Measurements from ENCODE around the gene RIMS4. TPM values are rescaled to one million over a fixed set of nuclear protein-coding genes. Genes with fewer than 3 reads are reported as not detected.

The RIMS4 gene
- total RNA-seq, 1 donor from 2014 or later = 5.3 TPM

- H3K27me3 Mint-ChIP-seq (ENCODE audit: insufficient read depth, low read depth) = peaks cover 2% of the 10 kb centered on the region
- no peak for DNase-seq (ENCODE audit: low spot score)
Observed at GRCh38 chr20:44830523-44830922, 20.2 kb upstream of the RIMS4 start.

GRCh38 chr20:44829688-44830087 is 19.3 kb upstream of the RIMS4 start:
- no peak overlapping the region for H3K4me3 Mint-ChIP-seq
- H3K36me3 Mint-ChIP-seq = no peaks in the 10 kb centered on the region
- H3K4me1 Mint-ChIP-seq = peaks cover 7% of the 10 kb centered on the region
- Histone ChIP-seq H3K9ac (no peak overlapping the region), H3F3A (ENCODE audit: low read depth) (no peaks in the 10 kb centered on the region), H3K36me3 (no peaks in the 10 kb centered on the region), H3K4me3 (no peak overlapping the region), H3K79me2 (ENCODE audit: low read depth) (no peaks in the 10 kb centered on the region), H2AFZ (replicated peaks) (no peak overlapping the region), H3K4me1 (no peaks in the 10 kb centered on the region), H3K4me2 (no peak overlapping the region), H3K27ac (no peak overlapping the region), H4K20me1 (ENCODE audit: low read depth) (no peaks in the 10 kb centered on the region), H3K27me3 (no peaks in the 10 kb centered on the region), H3K9me3 (ENCODE audit: low read depth) (no peaks in the 10 kb centered on the region)
- no peak overlapping the region for H3K27ac Mint-ChIP-seq
- H3K27me3 Mint-ChIP-seq (ENCODE audit: insufficient read depth, low read depth) = peaks cover 2% of the 10 kb centered on the region
- H3K9me3 Mint-ChIP-seq = peaks cover 4% of the 10 kb centered on the region
- TF ChIP-seq EZH2phosphoT487 (IDR thresholded peaks at IDR 0.05) (no peak), EZH2 (IDR thresholded peaks at IDR 0.05) (no peak), CTCF (IDR thresholded peaks at IDR 0.05) (no peak)
- DNase-seq (ENCODE audit: low spot score) = no peak

More at GRCh38 chr20:44830523-44830922, 20.2 kb upstream of the RIMS4 start:
- no peaks in the 10 kb centered on the region for H3F3A ChIP-seq (ENCODE audit: low read depth)
- no peak overlapping the region for H3K4me3 Mint-ChIP-seq
- no peak overlapping the region for H3K4me3 ChIP-seq
- H3K27me3 ChIP-seq = no peaks in the 10 kb centered on the region
- H4K20me1 ChIP-seq (ENCODE audit: low read depth) = no peaks in the 10 kb centered on the region
- H3K4me1 ChIP-seq = no peaks in the 10 kb centered on the region
- H3K4me2 ChIP-seq = no peak overlapping the region
- peaks cover 7% of the 10 kb centered on the region for H3K4me1 Mint-ChIP-seq
- H3K9me3 ChIP-seq (ENCODE audit: low read depth) = no peaks in the 10 kb centered on the region
- H3K27ac ChIP-seq = no peak overlapping the region
- no peaks in the 10 kb centered on the region for H3K36me3 Mint-ChIP-seq
- no peak overlapping the region for H3K9ac ChIP-seq
- TF ChIP-seq EZH2 (IDR thresholded peaks at IDR 0.05) (no peak), CTCF (IDR thresholded peaks at IDR 0.05) (no peak), EZH2phosphoT487 (IDR thresholded peaks at IDR 0.05) (no peak)
- peaks cover 4% of the 10 kb centered on the region for H3K9me3 Mint-ChIP-seq
- H3K36me3 ChIP-seq = no peaks in the 10 kb centered on the region
- no peak overlapping the region for H3K27ac Mint-ChIP-seq
- H2AFZ ChIP-seq (replicated peaks) = no peak overlapping the region
- H3K79me2 ChIP-seq (ENCODE audit: low read depth) = no peaks in the 10 kb centered on the region

DNA sequence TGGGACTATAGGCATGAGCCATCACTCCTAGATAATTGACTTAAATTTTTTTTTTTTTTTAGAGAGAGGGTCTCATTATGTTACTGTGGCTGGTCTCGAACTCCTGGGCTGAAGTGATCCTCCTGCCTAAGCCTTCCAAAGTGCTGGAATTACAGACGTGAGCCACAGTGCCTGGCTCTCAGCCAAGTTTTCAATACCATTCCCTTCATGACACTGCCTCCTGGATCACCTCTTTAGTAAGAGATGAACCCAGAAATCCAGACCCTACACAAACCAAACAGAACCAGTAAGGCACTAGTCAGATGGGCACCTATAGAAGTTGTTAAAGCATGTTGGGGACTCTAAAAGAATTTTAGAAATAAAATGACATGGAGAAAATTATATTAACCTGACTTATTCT is 18.3 kb upstream of the RIMS4 start:
- no peak overlapping the region for H3K27ac ChIP-seq
- H3K36me3 ChIP-seq = no peaks in the 10 kb centered on the region
- TF ChIP-seq EZH2 (IDR thresholded peaks at IDR 0.05) (no peak), EZH2phosphoT487 (IDR thresholded peaks at IDR 0.05) (no peak), CTCF (IDR thresholded peaks at IDR 0.05) (no peak)
- H3K4me2 ChIP-seq = no peak overlapping the region
- Mint-ChIP-seq H3K36me3 (no peaks in the 10 kb centered on the region), H3K9me3 (peaks cover 4% of the 10 kb centered on the region), H3K4me1 (peaks cover 7% of the 10 kb centered on the region), H3K4me3 (no peak overlapping the region), H3K27ac (no peak overlapping the region), H3K27me3 (ENCODE audit: insufficient read depth, low read depth) (peaks cover 2% of the 10 kb centered on the region)
- no peaks in the 10 kb centered on the region for H3K27me3 ChIP-seq
- H2AFZ ChIP-seq (replicated peaks) = no peak overlapping the region
- no peak overlapping the region for H3K9ac ChIP-seq
- no peak overlapping the region for H3K4me3 ChIP-seq
- H3K79me2 ChIP-seq (ENCODE audit: low read depth) = no peaks in the 10 kb centered on the region
- no peaks in the 10 kb centered on the region for H4K20me1 ChIP-seq (ENCODE audit: low read depth)
- no peak for DNase-seq (ENCODE audit: low spot score)
- H3K4me1 ChIP-seq = no peaks in the 10 kb centered on the region
- H3F3A ChIP-seq (ENCODE audit: low read depth) = no peaks in the 10 kb centered on the region
- no peaks in the 10 kb centered on the region for H3K9me3 ChIP-seq (ENCODE audit: low read depth)

All from neural progenitor cell (in vitro differentiated cells).